NCI-H146 (cell line): ENCODE data around the gene P2RY8.

Experiments
- DNase-seq: peaks from one replicate; lab custom pipeline; 2025; lab: John Stamatoyannopoulos, UW

Gene P2RY8

DNA sequence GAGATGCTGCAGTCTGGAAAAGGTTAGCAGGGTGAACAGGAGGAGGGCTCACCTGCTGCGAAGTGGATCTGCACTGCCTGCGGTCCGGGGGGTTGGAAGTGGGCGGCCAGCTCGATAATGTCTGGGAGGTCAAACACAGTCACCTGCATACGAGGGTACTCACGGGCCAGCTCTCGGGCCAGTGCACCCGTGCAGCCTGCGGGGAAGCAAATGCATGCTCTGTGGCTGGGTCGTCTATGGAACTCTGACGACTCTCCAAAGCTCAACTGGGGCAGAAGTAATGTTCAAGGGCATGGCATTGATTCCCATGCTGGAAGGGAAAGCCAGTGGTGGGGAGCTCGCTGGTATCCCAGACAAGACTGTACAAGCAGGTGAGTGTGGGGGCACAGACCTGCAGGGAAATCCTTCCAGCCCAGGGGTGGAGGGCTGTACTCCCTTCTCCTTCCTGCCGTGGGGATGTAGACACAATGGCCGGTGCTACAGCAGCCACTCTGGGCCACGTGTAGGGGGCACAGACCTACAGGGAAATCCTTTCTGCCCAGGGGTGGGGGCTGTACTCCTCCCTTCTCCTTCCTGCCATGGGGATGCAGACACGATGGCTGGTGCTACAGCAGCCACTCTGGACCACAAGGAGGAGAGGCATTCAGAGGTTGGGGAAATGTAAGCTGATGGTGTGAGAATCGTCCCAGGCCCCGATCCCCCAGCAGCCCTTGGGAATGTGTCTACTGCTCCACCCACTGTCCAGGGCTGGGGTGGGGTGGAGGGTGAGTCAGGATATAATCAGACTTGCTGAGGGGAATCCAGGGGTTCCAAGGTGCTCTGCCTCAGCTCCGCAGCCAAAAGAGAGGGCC, 118.8 kb downstream of the P2RY8 start:
- DNase-seq: no peak

DNA sequence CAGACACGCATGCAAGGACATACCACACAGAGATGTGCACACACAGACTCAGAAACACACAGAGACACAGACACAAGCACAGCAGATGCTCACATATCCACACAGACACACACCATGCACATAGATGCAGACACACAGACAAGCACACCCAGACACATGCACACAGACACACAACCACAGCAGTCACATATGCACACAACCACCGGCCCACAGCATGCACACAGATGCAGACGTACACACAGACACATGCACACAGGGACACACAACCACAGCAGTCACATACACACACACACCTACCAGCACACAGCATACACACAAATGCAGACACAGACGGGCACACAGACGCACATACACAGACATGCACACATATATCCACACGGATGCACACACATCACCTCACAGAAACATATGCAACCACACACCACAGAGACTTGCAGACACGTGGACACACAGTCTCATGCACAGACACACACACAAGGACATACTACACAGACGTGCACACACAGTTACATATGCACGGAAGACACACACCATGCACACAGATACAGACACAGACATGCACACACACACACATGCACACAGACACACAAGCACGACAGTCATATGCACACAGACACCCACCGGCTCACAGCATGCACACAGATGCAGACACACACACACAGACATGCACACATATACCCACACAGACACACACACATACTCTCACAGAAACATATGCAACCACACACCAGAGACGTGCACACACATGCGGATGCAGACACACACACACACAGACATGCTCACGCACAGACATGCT, 119.8 kb downstream of the P2RY8 start:
- DNase-seq: no peak

DNA sequence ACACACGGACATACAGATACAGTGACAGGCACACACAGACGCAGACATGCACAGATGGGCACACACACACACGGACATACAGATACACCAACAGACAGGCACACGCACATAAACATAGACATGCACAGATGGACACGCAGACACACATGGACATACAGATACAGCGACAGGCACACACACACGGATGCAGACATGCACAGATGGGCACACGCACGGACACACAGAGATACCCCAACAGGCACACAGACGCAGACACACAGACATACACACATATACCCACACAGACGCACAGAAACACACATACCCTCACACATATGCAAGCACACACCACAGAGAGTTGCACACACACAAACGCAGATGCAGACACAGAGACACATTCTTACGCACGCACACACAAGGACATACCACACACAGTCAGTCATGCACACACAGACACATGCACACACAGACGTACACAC, 120.6 kb downstream of the P2RY8 start:
- no peak for DNase-seq
